Amniotic stem cell (primary cell): ENCODE results near the gene GPS1.
"Not testable (repeated sequence)": the region's sequence is repeated elsewhere in the genome, so short reads cannot be mapped to it uniquely, and the experiment has no call there.

Experiments used
- DNase-seq: peaks from one replicate; lab custom pipeline; 2025; lab: John Stamatoyannopoulos, UW

The GPS1 gene

DNA sequence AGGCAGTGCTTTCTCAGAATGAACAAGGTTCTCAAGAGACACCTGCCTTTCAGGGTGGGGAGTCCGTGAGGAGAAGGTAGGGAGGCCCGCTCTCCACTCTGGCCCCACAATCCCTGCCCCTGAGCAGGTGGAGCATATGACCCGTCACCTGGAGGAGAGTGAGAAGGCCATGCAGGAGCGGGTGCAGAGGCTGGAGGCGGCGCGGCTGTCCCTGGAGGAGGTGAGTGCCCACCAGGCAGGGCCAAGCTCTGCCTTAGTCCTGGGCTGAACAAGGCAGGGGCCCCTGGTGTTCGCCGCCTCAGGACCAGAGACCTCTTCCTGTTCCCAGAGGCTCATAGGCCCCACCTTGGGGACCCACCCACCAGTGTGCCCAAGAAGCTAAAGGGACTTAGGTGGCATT, 22.7 kb upstream of the GPS1 start:
- no peak for DNase-seq

DNA sequence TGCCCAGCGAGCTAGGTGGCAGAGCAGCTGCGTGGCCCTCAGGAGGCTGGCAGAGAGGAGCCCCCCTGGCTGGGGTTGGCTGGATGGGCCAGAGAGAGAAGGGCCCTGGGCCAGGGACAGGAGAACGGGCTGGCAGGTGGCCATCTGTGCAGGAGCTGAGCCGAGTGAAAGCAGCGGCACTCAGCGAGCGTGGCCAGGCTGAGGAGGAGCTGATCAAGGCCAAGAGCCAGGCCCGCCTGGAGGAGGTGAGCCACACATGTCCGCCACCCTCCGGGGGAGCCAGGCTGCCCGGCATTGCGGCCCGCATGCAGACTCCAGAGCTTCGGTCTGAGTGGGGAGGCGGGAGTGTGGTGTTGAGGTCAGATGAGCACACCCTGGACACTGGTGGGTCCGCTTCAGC, 22.3 kb upstream of the GPS1 start:
- no peak for DNase-seq

DNA sequence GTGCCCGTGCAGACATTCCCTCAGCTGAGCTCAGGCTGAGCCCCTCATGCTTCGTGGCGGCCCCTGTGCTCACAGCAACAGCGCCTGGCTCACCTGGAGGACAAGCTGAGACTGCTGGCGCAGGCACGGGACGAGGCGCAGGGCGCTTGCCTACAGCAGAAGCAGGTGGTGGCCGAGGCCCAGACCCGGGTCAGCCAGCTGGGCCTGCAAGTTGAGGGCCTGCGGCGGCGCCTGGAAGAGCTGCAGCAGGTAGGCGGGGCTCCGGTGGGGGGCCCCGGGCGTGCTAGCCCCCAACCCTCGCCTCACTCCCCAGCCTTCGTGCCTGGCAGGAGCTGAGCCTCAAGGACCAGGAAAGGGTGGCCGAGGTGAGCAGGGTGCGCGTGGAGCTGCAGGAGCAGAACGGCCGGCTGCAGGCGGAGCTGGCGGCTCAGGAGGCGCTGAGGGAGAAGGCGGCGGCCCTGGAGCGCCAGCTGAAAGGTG, 21.7 kb upstream of the GPS1 start:
- no peak for DNase-seq

DNA sequence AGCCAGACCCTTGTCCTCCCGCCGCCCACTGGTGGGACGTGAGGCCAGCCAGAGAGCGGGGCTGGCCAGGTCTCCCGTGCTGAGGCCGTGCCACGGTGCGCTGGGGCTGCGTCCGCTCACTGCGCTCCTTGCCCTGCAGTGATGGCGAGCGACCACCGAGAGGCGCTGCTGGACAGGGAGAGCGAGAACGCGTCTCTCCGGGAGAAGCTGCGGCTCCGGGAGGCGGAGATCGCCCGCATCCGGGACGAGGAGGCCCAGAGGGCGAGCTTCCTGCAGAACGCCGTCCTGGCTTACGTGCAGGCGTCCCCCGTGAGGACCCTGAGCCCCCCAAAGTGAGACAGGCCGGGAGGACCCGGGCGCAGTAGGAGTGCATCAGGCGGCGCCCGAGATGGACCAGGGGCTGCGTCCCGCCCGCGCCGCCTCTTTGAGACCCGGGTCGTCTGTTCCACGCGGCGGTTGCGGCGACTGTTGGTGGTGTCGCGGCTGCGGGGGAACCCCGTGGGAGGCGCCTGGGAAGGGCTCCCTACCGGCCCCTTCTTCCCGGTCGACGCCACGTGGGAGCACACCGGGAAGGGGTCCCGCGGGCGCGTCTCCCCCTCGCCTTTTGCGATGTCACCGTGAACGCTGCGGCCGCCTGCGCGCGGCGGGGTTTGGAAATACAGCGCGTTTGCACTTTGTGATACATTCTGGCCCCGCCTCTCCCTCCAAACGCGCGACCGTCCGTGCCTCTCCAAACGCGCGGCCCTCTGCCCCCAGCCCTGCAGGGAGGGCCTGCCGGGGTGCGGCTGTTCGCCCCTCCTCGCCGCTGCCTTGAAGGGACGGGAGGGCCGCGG, 21.0 kb upstream of the GPS1 start:
- peak; percentile 73 for DNase-seq

DNA sequence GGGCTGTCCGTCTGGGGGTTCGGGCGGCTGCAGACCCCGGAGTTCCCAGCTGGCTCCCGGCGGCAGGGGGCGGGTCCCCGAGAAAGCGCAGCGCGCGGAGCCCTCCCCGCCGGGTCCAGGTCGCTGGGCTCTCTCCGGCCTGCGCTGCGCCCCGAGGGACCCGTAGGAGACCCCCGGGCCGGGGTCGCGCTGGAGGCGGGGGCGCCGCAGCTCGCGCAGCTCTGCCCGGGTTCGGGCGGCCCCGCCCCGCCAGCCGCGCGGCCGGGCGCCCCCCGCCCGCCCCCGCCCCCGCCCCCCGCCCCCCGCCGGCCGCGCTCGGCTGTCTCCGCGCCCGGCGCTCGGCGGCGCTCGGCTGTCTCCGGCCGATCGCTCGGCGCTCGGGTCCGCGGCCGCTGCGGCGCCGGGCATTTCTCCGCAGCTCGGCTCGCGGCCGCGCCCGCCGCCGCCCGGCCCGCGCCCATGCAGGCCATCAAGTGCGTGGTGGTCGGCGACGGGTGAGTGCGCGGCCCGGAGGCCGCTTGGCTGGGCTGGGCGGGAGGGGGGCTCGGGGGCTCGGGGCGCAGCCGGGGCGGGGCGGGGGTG, 20.3 kb upstream of the GPS1 start, which contains the start of gene RAC3:
Gene RAC3 (plus strand): TSS at position 376 of the 582 bp plus-strand sequence. CDS start 84 bp downstream, at position 460.
- DNase-seq = no peak

DNA sequence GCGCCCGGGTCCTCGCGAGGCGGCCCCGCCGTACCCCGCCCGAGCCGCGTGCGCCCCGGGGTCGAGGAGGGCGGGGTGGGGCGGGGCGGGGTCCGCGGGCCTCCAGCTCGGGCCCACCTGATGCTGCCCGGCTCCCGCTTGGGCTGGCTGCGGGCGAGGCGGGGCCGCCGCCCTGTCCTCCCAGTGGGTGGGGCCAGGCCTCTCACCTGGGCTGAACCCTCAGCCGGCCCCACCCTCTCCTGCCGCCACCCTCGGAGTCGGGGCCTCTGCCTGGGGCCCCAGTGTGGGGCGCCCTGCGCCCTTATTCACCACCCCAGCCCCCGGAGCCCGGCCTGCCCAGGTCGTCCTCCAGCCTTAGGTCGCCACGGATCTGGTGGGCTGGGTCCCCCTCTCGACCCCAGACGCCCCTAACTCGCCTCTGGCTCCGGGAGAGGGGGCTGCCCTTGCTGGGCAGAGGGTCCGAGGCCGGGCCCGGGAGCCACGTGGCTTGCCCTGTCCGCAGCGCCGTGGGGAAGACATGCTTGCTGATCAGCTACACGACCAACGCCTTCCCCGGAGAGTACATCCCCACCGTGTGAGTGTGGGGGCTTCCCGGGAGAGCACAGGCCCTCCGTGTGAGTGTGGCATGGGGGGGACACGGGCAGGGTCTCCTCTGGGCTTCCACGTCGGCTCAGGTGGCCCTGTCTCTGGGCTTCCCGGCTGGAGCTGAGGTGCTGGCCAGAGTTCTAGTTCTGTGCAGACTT, 19.6 kb upstream of the GPS1 start:
- DNase-seq = no peak

DNA sequence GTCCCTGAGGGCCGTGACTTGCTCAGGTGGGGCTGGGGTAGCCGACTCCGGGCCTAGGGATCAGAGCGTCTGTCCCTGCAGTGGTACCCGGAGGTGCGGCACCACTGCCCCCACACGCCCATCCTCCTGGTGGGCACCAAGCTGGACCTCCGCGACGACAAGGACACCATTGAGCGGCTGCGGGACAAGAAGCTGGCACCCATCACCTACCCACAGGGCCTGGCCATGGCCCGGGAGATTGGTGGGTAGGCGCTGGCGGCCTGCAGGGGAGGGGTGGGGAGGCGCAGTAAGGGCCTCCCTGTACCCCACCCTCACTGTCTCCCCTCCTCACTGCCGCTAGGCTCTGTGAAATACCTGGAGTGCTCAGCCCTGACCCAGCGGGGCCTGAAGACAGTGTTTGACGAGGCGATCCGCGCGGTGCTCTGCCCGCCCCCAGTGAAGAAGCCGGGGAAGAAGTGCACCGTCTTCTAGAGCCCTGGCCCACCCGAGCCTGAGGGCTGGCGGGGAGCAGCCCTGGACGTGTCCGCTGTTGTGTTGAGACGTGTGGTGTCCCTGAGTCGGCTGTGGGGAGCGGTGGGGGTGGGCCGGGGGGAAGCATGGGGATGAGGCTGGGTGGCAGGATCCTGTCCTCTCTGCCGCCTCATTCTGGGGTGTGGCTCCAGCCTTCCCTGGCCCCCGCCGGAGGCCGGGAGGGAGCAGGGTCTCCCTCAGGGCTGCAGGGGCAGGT, 18.2 kb upstream of the GPS1 start:
- no peak for DNase-seq

DNA sequence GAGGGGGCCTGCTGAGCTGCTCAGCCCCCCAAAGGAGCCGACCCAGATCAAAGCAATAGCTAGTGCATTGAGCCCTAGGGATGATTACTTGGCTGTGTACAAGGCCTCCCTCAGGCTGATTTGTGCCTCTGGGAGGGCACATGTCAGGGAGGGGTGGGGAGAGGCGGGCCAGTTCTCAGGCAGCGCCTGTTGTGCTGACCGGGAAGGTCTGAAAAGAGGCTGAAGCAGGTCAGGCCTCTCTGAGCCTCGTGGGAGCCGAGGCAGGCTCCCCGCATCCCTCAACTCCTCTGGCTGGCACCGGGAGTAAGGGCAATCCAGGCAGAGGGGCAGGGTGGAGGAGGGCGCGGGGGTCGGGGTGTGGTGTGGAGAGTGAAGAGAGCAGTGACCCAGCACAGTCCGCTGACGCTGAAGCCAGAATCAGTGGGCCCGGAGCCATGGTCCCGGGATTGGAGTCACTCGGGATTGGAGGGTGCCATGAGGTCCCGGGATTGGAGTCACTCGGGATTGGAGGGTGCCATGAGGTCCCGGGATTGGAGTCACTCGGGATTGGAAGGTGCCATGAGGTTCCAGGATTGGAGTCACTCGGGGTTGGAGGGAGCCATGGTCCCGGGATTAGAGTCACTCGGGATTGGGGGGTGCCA, 17.2 kb upstream of the GPS1 start:
- no peak for DNase-seq

DNA sequence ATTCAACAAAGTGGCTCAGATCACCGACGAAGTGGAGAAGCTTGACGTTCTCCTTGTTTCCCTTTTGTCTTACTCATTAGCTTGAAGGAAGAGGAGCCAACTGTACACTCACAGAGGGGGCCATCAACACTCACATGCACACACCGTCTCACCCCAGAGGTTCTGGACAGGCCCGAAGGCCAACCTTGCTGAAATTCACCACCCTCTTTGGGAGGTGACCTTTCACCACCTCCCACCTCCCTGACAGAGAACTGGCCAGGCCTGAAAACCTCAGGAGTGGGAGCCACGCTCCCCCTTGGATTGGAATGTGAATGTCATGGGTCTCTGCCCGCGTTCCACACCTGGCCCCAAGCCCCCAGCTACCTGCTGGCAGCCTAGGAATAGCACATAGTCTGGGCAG, 16.2 kb upstream of the GPS1 start:
- DNase-seq = no peak

DNA sequence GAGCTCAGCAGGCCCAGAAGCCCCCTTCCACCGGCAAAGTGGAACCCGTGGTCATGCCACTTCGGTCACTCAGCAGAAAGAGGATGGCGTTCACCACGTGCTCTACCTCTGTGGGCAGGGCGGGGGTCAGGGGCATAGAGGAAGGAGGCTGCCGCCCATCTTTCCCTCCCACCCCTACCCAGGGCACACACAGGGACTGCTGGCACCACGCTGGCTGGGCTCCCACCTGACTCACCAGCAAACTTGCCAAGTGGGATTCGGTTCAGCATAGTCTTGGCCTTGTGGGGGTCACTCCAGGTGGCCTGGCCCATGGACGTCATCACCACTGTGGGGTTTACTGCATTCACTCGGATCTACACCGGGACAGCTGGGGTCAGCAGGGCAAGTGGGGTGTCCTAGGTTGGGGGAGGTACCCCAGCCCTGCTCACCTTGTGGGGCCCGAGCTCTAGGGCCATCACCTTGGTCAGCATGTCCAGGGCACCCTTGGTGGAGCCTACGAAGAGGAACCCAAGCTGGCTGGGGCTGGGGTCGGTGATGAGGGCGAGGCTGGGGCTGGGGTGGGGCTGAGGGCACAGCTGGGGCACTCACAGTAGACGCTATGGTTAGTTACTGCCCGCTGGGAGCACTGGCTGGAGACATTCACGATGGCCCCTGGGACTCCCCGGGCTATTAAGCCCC, 15.6 kb upstream of the GPS1 start:
- DNase-seq = no peak

DNA sequence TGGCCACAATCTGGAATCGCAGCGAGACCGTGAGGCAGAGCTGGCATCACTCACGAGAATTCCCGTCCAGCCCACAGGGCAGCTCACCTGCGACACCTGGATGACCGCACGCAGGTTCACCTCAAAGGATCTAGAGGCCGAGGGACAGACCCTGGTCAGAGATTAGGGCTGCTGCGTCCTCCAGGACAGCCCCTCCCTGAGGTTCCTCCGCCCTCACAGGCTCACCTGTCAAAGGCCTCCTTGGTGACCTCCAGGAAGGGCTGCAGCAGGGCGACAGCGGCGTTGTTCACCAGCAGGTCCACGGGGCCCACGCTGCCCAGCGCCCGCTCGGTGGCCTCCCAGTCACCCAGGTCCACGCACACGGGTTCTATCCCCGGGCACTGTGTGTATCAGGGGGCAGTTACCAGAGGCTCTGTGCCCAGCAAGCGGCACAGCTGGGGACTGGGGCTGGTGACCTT, 15.0 kb upstream of the GPS1 start:
- no peak for DNase-seq

DNA sequence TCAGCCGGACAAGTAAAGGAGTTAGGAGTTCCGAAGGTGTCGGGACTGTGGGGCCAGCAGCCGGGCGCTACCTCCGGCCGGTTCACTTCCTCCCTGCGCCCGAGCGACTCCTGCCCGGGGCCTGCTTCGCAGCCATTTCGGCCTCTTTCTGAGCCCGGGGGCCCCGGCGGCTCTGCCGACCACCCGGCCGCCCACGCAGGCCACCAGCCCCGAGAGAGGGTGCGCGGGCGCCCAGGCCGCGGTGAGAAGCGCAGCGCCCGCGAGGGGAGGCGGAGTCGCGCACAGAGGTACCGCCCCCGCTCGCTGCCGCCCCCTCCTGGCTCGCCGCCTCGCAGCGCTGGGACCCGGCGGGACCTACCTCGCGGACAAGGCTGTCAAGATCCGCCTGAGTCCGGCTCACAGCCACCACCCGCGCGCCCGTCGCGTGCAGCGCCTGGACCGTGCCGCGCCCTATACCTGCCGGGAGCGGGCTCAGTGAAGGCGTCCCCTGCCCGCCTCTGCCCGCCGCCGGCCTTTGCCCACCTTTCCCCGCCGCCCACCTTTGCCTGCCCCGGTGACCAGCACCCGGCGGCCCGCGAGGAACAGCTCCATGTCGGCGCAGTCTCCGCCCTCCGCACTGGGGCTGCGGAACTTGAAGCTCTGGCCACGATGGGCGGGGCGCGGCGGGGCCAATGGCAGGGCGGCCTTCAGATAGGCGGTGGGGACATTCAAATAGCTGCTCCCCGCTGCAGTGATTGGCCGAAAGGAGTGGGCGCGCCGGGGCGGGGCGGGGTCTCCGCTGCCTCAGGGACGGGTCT, 14.4 kb upstream of the GPS1 start, which contains the start of gene DCXR:
Gene DCXR (minus strand): TSS at position 606 of the 797 bp plus-strand sequence. CDS start 15 bp downstream, at position 591.
- DNase-seq = peak; percentile 90

DNA sequence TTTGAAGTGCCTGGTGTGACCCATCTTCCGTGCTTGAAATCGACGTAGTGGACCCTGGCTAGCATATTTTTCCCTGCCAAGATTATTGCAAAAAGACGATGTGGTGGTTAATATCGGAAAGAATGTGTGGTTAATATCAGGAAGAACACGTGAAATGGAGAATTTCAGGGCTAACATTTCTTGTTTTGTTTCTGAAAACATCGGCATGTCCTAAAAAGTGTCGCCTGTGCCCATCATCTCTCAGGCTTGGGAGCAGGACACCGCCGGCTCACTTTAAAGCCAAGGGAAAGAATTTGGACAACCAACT, 13.9 kb upstream of the GPS1 start:
- no peak for DNase-seq

DNA sequence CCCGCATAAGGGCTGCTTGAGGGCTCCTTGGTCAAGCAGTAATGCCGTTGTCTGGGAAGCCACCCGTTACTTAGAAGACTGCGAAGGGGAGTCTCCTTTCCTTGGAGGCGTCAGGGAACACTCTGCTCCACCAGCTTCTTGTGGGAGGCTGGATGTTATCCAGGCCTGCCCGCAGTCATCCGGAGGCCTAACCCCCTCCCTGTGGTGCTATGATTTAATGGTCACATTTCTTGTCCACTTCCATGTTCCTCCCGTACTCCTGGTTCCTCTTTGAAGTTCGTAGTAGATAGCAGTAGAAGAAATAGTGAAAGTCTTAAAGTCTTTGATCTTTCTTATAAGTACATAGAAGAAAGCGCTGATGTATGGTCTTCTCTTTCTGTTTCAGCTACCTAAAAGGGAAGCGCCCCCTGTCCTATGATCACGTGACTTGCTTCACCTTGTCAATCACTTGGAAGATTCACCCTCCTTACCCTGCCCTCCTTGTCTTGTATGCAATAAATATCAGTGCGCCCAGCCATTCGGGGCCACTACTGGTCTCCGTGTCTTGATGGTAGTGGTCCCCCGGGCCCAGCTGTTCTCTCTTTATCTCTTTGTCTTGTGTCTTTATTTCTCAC, 12.8 kb upstream of the GPS1 start:
- not testable (repeated sequence) for DNase-seq

DNA sequence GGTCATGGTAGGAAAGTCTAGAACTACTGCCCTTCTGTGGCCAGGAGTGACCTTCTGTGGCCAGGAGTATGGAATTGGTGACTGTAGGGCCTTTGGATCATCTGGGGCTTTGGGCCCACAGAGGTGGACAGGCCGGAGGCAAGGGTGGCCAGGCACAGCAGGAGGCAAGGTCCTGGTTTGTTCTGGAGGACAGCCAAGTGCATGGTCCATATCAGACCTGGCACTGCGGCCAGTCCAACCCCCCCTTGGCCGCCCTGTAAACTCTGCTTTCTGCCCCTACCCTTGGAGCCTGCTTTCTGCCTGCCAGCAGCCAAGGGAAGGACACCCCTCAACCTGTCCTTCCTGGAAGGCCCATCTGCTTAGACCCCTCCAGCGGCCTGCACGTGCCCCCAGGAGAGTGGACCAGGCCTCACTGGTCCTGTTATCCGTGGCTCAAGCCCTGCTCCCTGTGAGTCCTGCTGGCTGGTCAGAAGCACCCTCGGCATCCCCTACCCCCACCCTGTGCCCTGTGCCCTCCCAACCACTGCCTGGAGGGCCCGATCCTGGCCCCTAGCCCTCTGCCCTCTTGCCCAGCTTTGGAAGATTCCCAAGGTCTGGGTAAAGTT, 11.9 kb upstream of the GPS1 start:
- DNase-seq = no peak

DNA sequence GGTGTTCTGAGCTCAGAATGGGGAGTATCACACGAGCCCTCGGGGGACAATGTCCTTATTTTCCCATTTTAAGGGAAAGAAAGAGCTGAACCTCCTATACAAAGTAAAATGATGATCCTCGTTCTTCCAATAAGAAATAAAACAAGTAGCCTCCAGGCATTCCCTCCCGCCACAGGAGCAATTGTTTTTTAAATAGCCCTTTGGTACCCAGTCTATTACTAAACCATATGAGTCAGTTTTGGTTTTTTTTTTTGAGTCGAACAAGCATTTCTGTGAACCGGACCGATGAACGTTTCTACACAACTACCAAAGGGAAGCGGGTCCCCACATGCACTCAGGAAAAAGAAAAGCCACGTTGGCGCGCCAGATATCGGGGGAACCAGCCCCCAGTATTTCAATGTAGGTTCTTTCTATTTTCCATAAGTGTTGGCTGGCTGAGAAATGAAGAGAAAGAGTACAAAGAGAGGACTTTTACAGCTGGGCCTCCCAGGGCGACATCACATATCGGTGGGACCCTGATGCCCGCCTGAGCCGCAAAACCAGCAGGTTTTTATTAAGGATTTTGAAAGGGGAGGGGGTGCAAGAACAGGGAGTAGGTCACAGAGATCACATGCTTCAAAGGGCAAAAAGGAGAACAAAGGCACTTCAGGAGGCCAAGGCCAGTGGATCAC, 10.4 kb upstream of the GPS1 start:
- no peak for DNase-seq

DNA sequence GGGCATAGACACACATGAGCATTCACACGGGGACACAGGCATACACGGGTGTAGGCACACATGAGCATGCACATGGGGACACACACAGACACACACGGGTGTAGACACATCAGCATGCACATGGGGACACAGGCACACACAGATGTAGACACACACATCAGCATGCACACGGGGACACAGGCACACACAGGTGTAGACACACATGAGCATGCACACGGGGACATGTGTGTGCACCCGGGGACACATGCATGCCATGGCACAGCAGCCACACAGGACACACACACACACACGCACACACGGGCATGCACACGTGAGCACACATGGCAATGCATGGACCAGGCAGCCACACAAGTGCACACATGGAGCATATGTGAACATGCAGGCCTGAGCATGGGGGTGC, 9.0 kb upstream of the GPS1 start:
- no peak for DNase-seq

DNA sequence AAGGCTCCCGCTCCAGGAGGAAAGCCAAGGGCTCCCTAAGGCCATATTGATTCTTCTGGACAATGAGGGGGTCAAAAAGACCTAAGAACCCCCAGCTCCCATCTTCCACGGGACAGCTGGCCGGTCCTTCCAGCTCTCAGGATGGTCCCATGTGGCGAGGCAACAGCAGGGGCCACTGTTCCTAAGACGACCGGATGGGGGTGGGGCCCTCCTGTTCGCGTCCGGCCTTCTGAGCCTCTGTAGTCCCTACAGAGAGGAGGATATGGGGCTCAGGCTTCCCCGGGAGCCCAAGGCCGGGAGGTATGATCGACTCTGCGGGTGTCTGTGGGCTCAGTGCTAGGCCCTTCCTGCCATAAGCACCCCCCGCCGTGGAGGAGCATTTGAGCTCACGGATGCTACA, 8.2 kb upstream of the GPS1 start:
- DNase-seq = no peak
